Measurements from ENCODE around the gene C16orf54. TPM values are rescaled to one million over a fixed set of nuclear protein-coding genes. Genes with fewer than 3 reads are reported as not detected.
"Not testable (repeated sequence)": the region's sequence is repeated elsewhere in the genome, so short reads cannot be mapped to it uniquely, and the experiment has no call there.

C16orf54 gene
- total RNA-seq, 4 donors from 2014 or later: 0.32 to 2.7 (median 1.3) TPM

DNA sequence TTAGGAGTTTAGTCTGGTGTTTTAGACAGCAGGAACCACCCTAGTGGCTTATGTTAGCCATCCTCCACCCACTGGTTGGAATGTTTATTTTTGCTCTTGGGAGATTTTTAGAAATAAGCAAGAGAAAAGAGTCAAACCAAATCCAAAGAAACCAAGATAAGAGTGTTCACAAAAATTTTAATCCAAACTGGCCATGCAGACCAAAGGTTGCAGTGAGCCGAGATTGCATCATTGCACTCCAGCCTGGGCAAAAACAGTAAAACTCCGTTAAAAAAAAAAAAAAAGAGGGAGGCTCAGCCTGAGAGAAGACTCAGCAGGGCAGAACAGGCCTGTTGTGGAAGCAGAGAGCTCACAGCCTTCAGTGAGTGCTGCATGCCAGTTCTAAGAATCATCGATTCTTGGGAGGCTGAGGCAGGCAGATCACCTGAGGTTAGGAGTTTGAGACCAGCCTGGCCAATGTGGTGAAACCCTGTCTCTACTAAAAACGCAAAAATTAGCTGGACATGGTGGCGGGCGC is 12.2 kb upstream of the C16orf54 start:
- H3K27me3 ChIP-seq: no peaks in the 10 kb centered on the region
- H3K9me3 ChIP-seq: no peaks in the 10 kb centered on the region
- TF ChIP-seq POLR2AphosphoS5 (IDR thresholded peaks at IDR 0.05): no peak
- TF ChIP-seq EP300 (IDR thresholded peaks at IDR 0.05): no peak
- TF ChIP-seq, protein P1, sequence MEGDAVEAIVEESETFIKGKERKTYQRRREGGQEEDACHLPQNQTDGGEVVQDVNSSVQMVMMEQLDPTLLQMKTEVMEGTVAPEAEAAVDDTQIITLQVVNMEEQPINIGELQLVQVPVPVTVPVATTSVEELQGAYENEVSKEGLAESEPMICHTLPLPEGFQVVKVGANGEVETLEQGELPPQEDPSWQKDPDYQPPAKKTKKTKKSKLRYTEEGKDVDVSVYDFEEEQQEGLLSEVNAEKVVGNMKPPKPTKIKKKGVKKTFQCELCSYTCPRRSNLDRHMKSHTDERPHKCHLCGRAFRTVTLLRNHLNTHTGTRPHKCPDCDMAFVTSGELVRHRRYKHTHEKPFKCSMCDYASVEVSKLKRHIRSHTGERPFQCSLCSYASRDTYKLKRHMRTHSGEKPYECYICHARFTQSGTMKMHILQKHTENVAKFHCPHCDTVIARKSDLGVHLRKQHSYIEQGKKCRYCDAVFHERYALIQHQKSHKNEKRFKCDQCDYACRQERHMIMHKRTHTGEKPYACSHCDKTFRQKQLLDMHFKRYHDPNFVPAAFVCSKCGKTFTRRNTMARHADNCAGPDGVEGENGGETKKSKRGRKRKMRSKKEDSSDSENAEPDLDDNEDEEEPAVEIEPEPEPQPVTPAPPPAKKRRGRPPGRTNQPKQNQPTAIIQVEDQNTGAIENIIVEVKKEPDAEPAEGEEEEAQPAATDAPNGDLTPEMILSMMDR (IDR thresholded peaks at IDR 0.05): no peak
- TF ChIP-seq POLR2A (IDR thresholded peaks at IDR 0.05): no peak
- H3K4me3 ChIP-seq: no peak overlapping the region
- no peaks in the 10 kb centered on the region for H3K36me3 ChIP-seq
- WGBS, 2 donors (ENCODE audit: low coverage in 1 of 2): 71 to 100% methylated on average over 2 to 6 of the region's 6 CpGs
- no peak overlapping the region for H3K27ac ChIP-seq
- no peak for ATAC-seq
- H3K4me1 ChIP-seq: no peaks in the 10 kb centered on the region

DNA sequence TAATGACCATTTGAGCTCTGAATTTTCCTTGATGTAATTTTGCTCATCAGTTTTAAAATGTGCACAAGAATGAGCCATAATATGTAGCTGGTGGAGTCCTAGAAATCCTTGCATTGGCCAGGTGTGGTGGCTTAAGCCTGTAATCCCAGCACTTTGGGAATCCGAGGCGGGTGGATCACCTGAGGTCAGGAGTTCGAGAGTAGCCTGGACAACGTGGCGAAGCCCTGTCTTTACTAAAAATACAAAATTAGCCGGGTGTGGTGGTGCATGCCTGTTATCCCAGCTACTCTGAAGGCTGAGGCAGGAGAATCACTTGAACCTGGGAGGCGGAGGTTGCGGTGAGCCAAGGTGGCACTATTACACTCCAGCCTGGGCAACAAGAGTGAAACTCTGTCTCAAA is 11.3 kb upstream of the C16orf54 start:
- not testable (repeated sequence) for H3K27me3 ChIP-seq, H3K4me3 ChIP-seq, H3K36me3 ChIP-seq, H3K4me1 ChIP-seq, ATAC-seq, H3K27ac ChIP-seq, H3K9me3 ChIP-seq
- 76% methylated on average over 6 to 7 of the region's 8 CpGs for WGBS, 2 donors (ENCODE audit: low coverage in 1 of 2)

DNA sequence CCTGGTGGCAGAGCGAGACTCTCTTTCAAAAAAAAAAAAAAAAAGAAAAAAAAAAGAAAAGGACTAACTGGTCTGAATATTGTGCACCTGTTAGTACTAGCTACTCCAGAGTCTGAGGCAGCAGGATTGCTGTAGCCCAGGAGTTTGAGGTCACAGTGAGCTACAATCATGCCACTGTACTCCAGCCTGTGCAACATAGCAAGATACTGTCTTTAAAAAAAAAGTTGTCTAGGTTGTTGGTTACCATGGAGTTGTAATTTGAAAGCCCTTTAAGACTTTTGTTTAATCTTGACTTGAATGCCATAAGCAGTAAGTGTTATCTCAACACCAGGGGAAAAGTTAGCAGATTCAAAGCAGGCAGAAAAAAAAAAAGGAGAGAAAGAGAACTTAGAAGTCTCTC is 10.9 kb upstream of the C16orf54 start:
- TF ChIP-seq, protein P1 (IDR thresholded peaks at IDR 0.05): no peak
- TF ChIP-seq POLR2AphosphoS5 (IDR thresholded peaks at IDR 0.05): no peak
- TF ChIP-seq POLR2A (IDR thresholded peaks at IDR 0.05): no peak
- TF ChIP-seq EP300 (IDR thresholded peaks at IDR 0.05): no peak
- Histone ChIP-seq H3K27ac (no peak overlapping the region), H3K27me3 (no peaks in the 10 kb centered on the region), H3K36me3 (no peaks in the 10 kb centered on the region), H3K4me1 (no peaks in the 10 kb centered on the region), H3K9me3 (no peaks in the 10 kb centered on the region), H3K4me3 (no peak overlapping the region)
- ATAC-seq: no peak
- 29 to 40% methylated on average over 1 of the region's 1 CpG for WGBS, 2 donors (ENCODE audit: low coverage in 1 of 2)

DNA sequence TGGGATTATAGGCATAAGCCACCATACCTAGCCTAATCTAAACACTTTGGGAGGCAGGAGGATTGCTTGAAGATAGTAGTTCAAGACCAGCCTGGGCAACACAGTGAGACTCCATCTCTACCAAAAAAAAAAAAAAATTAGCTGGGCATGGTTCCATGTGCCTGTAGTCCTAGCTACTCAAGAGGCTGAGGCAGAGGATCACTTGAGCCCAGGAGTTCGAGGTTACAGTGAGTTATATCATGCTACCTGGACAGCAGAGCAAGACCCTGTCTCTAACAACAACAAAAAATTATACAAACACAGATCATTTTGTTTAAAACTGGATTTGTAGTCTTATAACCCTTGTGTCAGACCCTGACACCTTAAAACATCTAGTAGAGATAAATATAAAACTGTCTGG is 7.7 kb upstream of the C16orf54 start:
- Histone ChIP-seq H3K27me3 (no peaks in the 10 kb centered on the region), H3K9me3 (no peaks in the 10 kb centered on the region), H3K4me1 (no peaks in the 10 kb centered on the region), H3K27ac (no peak overlapping the region), H3K36me3 (no peaks in the 10 kb centered on the region), H3K4me3 (no peak overlapping the region)
- TF ChIP-seq, protein P1 (IDR thresholded peaks at IDR 0.05): no peak
- 50 to 64% methylated on average over 1 of the region's 1 CpG for WGBS, 2 donors (ENCODE audit: low coverage in 1 of 2)
- ATAC-seq: no peak

DNA sequence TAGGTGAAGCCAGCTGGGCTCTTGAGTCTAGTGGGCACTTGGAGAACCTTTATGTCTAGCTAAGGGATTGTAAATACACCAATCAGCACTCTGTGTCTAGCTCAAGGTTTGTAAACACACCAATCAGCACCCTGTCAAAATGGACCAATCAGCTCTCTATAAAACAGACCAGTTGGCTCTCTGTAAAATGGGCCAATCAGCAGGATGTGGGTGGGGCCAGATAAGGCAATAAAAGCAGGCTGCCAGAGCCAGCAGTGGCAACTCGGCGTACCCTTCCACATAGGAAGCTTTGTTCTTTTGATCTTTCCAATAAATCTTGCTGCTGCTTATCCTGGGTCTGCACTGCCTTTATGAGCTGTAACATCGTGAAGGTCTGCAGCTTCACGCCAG is 3.0 kb upstream of the C16orf54 start:
- not testable (repeated sequence) for H3K4me1 ChIP-seq, H3K27ac ChIP-seq, H3K27me3 ChIP-seq, H3K36me3 ChIP-seq, H3K9me3 ChIP-seq, H3K4me3 ChIP-seq, ATAC-seq
- WGBS, 2 donors (ENCODE audit: low coverage in 1 of 2): 82% methylated on average over 2 of the region's 4 CpGs; no CpG with 5 or more reads in 1 of the 2 donors

DNA sequence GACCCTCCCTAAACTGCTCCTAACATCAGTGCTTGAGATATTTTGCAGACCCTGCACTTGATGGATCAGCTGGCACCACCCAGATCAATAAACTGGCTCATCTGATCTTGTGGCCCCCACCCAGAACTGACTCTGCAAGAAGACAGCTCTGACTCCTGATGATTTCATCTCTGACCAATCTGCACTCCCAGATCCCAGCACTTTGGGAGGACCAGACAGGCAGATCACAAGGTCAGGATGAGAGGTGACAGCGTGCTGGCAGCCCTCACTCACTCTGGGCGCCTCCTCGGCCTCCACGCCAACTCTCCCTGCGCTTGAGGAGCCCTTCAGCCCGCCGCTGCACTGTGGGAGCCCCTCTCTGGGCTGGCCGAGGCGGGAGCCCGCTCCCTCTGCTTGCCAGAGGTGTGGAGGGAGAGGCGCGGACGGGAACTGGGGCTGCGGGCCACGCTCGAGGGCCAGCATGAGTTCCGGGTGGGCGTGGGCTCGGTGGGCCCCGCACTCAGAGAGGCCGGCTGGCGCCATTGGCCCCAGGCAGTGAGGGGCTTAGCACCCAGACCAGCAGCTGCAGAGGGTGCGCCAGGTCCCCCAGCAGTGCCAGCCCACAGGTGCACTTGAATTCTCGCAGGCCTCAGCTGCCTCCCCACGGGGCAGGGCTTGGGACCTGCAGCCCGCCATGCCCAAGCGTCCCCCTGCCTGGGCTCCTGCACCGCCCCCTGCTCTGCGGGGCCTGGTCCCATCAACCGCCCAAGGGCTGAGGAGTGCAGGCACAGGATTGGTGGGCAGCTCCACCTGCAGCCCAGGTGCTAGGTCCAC is 2.4 kb upstream of the C16orf54 start:
- no peak overlapping the region for H3K4me3 ChIP-seq
- no peaks in the 10 kb centered on the region for H3K4me1 ChIP-seq
- peaks cover 8% of the 10 kb centered on the region for H3K27me3 ChIP-seq
- no peak overlapping the region for H3K27ac ChIP-seq
- TF ChIP-seq POLR2A (IDR thresholded peaks at IDR 0.05): no peak
- TF ChIP-seq EP300 (IDR thresholded peaks at IDR 0.05): no peak
- TF ChIP-seq, protein P1 (IDR thresholded peaks at IDR 0.05): no peak
- H3K9me3 ChIP-seq: no peaks in the 10 kb centered on the region
- H3K36me3 ChIP-seq: no peaks in the 10 kb centered on the region
- no peak for ATAC-seq
- 40% methylated on average over 1 of the region's 30 CpGs; no CpG with 5 or more reads in 1 of the 2 donors for WGBS, 2 donors (ENCODE audit: low coverage in 1 of 2)

DNA sequence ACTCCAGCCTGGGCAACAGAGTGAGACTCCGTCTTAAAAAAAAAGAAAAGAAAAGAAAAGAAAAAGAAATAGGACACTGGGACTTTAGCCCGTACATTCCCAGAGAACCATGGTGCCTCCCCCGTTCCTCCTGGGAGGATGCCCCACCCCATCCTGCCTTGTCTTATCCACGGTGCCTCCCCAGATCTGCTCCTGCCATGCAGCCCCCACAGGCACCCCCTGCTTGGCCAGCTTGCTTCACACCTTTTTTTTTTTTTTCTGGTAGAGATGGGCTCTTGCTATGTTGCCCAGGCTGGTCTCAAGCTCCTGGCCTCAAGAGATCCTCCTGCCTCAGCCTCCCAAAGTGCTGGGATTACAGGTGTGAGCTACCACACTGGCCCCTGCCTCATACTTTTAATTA is 728 bp upstream of the C16orf54 start:
- not testable (repeated sequence) for H3K27ac ChIP-seq, ATAC-seq, H3K9me3 ChIP-seq, H3K4me1 ChIP-seq, H3K4me3 ChIP-seq, H3K36me3 ChIP-seq
- 53 to 76% methylated on average over 4 of the region's 4 CpGs for WGBS, 2 donors (ENCODE audit: low coverage in 1 of 2)
- peaks cover 21% of the 10 kb centered on the region for H3K27me3 ChIP-seq
